GM19099 (cell line): Measurements from ENCODE around the gene KDM4C.

Experiments used
- POLR2A ChIP-seq: IDR thresholded peaks from 3 replicates; pipeline ENCODE4 v1.6.1; 2011; ENCODE audit warnings: low read depth; ENCODE audit not compliant: insufficient read length; ENCODE audit errors: extremely low read depth

The KDM4C gene

DNA sequence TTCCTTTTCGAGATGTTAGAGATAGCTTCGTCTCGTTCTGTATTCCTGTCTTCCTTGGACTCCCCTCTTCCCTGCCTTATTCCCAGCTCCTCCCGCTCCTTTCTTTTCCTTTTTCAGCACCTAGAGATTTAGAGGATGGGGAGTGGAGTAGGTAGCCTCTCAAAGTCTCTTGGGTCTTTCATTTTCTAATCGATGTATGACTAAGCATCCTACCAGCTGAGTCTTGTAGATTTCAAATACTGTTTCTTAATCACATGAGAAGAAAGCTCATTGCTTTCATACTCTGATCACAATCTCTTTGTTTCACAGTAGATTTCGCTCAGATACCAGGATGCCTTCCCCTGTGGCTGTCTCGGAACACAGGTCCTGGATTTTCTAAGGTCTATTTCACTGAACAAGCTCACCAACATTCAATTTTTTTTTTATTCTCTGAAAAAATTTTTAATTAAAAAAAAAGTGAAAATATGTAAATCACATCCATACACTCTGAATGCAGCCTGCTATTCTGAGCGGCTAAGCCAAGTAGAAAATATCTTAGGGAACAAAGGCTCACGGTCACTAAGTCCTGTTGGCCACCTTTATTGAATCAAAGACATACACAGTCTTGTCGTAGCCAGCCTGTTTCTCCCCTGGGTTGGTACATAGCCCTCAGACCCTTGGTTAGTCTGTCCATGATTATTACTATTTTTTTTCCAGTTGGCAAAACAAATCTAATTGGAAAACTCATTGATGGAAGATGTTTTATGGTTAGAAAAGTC lies 413.8 kb downstream of the KDM4C start:
- TF ChIP-seq POLR2A: no peak

DNA sequence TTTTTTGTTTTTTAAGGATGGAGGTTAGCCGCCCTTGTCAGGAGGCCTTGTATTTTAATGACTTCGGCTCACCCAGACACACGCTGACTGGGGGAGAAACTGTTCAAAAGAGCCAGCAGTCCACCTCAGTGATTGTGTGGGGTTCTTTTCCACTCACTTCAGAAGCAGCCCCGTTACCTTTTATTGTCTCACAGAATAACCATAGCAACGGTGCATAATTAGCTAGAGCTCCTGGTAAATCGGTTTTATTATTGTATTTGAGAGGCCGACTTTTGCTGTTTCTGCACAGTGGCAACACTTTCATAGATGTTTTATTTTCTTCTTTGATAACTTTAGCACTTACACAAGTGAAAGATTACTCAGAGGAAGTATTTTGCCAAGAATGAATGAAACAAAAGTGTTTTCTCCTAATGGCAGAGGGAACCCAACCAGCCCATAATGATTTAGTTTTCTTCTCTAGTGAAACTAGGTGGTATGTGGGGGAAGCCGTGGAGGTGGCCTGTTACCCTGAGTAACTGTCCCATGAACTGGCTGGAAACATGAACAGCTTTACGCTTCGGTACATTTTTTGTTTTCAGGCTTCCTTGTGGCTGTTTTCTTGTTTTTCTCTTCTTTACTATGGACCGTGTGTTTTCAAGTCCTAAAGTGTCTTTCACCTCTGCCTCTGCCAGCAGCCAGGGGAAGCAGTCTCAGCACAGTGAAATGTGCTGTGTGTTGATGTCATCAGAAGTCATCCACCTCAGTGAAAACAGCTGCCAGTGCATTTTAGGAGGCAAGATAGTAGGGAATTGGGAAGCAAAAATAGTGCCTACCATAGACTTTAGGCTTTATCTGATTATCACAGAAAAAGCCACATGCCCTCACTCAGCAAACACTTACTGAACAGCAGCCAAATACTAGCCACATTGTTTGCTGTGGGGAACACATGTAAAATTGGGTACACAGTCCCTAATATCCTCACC lies 414.7 kb downstream of the KDM4C start:
- no peak for TF ChIP-seq POLR2A

DNA sequence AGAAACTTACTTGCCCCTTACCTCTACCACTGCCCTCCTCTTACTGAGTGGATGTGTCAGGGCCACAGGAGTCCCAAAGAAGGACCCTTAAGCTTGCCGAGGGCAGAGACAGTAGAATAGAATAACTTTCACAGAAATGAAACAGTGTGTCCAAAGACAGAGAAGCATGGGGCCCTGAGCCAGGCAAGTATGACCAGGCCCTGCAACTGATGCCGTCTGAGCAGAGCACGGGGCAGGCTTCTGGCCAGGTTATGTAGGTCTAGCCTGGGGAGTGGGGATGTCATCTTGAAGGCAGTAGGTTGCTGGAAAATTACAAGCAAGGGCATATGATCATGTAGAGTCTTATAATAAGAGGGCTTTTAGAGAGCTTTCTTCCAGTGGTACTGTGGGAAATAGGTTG lies 415.4 kb downstream of the KDM4C start:
- TF ChIP-seq POLR2A: no peak

DNA sequence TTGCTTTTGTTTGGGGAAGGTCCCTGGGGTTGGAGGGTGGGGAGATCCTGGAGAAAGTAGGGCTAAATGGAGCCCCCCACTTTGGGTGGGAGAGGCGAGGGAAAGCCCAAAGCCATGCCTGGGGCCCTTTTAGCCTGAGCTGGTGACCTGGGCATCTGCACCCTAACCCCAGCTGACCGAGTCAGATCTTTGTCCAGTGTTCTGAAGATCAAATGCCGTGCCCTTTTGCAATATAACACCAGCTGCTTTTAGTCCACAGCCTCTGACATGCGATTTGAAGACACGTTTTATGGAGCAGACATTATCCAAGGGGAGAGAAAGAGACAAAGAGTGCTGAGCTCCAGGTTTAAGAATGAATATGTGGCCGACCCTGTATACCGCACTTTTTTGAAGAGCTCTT lies 416.5 kb downstream of the KDM4C start:
- TF ChIP-seq POLR2A: no peak

DNA sequence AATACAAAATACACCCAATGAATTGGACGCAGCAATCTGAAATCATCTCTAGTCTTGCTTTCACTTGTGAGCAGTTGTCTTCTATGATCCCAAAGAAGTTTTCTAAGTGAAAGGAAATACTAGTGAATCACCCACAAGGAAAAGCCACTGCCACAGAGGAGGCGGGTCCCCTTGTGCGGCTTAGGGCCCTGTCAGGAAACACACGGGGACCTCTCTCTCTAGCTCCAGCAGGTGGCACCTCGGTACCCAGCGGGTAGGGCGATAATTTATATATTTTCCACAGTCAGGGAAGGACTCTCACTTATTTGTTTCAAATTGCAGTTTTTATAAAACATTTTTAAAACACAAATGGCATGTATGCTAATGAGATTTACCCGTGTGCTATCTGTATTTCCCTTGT lies 417.1 kb downstream of the KDM4C start:
- no peak for TF ChIP-seq POLR2A

DNA sequence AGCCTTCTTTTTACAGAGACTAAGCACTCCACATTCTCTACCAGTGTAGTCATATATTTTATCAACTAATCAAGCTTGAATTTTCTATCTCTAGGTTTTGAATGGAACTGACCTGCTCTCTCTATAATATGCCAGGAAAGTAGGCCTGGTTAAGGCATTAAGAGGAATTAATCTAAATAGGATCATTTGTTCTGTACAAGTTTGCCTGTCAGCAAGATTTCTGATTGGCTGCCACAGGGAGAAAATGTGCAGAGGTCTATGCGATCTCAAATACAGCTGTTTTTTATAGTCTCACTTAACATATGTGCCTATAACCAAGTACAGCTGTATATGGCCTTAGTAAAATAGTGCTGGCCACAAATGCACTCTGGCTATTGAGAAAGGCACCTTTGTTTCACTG lies 418.8 kb downstream of the KDM4C start:
- no peak for TF ChIP-seq POLR2A

DNA sequence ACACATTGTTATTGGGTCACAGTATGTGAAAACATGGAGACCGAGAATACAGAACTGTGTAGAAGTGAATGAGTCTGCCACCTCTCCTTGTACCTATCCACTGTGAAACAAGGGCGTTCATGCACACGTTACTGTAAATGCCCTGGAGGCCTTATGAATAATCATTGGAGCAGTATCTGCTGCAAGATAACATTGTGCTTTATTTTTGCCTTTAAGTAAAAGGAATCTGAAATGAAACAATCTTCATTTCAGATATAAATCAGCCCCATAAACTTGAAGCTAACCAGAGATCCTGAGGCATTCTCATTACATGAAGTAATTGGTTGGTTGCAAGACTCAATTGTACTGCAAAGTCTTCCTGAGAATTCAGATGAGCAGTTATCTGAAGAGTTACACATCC lies 419.6 kb downstream of the KDM4C start:
- no peak for TF ChIP-seq POLR2A

DNA sequence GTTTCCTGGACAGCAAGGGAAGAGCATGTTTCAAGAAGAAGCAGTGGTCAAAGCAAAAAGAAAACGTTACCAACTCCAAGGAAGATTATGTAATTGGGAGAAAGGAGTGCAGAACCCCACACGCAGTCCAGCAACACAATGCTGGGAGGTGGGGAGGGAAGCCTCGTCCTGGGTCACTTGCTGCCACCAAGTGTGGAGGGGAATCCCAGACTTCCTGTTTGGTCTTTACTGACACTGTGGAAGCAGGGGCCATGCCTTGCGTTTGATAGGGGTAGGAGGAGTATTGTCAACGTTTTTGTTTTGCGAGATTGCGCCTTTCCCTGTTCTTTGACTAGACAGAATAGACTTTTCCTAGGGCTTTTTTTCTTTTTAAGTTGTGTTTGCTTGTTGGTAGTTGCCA lies 421.0 kb downstream of the KDM4C start:
- TF ChIP-seq POLR2A: no peak

DNA sequence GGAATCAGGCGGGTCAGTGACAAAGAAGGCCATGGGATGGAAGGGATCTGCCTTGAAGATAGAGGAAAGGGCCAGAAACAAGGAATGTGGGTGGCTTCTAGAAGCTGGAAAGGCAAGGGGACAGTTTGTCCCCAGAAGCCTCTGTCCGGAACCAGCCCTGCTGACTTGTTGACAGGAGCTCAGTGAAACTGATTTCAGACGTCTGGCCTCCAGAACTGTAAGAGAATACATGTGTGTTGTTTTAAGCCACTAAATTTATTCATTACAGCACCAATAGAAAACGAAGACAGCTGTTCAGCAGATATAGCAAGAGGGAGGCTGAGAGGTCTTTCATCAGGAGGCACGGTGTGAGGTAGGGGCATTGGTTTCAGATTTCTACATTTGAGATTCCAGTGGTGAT lies 422.5 kb downstream of the KDM4C start:
- no peak for TF ChIP-seq POLR2A

DNA sequence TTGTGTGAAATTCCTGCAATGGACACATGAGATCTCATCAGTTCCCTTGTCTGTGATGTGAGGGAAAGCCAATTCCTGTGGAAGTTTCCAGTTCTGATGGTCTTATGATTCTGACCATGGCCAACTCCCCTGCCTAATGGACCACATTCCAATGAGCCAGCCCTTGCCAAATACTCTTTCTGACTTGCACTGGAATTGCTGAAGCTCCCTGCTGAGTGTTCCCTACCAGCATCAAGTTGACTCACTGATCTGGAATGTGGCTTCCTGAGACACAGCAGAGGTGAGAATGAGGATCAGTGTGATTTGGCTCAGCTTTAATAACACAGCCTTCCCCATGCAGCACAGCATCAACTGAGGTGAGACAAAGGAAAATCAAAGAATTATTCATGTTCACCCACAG lies 427.8 kb downstream of the KDM4C start:
- no peak for TF ChIP-seq POLR2A

DNA sequence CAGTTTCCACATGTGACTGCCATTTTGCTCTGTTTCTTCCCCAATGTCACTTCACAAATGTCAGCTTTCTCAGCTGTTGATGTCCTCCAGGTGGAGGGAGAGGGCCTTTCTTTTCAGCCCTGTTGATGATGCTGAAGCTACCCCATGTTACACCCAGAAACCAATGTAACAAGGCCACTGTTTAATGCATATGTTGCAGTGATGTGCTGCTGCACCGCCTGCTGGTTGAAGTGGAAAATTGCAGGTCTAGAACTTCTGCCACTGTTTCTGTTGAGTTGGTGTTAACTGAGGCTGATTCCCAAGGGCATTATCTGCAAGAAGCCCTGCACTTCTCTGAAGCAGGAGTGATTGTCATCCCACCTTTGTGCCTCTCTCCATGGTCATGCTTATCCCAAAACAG lies 428.4 kb downstream of the KDM4C start:
- no peak for TF ChIP-seq POLR2A

DNA sequence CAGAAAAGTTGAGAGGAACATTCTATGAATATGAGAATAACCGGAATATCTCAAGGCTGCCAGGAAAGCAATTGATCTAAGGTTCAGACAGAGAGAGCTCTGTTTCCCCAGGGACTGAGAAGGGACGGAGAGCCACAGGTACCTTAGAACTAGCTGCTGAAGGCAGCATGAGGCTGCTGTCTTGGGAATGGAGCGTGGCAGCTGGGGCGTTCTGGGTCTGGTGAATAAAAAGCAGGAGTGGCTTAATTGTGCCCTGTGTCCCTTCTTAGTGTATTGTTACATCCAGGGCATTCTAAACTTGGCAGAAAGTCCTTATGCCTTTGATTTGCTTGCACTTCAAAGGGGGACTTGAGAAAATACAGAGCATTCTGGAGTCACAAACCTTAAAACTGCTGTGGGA lies 434.5 kb downstream of the KDM4C start:
- no peak for TF ChIP-seq POLR2A

DNA sequence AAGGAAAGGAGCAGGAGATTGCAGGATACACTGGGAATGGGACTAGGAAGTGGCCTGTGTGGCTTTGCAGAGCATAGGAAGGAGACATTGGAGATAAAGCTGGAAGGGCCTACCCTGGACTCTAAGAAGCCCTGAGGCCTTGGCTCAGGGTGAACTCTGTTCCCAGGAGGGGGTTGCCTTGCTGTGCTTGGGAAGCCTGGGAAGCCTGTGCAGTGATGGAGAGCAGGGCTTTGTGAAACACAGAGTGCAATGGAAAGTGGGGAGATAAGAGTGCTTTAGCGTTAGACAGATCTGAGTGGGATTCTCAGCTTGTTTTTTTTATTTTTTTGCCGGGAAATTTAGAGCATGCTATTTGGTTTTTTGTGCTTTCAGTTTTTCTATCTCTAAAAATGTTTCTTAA lies 437.8 kb downstream of the KDM4C start:
- TF ChIP-seq POLR2A: no peak

DNA sequence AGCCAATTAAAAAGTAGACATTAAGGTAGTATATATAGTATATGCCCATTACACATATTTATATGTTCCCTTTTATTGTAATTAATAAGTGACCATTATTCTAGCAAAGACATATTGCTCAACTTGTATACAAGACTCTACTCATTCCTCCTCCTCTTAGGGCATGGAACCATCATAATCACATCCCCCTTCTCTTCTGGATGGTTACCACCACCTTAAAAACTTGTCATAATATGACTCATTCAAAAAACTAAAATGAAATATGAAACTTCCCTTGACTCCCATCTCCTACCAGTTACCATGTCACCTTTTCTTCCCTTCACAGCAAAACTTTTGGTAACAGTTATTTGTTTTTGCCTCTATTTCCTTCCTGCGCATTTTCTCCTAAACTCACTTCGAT lies 438.7 kb downstream of the KDM4C start:
- no peak for TF ChIP-seq POLR2A

DNA sequence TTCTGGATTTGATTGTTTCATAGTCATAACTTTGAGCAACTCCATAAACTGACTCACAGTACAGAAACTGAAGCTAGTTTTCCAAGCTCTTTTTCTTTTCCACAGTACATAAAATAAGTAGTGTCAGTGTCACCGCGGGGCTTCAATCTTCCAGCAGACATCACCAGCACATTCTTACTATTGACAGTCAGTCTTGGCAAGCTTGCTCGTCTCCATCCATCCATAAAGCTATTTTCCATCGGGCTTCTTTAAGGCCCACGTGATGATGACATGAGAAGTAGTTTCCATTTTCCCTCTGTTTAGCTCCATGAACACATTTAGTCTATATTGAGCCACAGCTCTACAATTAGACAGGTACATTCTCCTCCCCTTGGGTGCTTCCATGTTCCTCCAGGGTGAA lies 443.4 kb downstream of the KDM4C start:
- TF ChIP-seq POLR2A: no peak

DNA sequence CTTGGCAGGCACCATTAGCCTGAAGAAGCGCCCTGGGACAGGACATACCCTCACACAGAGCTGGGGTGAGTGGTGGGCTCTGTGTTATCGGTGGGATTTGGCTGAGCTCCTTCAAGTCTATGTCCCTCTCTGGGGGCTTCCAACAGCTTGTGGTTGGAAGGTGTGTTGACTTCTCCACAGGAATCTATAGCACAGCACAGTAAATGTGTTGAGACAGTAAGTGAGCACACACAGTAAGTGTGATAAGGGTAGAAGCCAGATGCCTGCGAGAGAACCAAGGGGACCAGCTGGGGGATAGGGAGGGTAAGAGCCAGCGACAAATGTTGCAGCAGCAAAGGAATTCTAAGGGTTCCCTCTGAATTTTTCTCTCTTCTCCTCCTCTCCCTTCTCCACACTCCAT lies 448.0 kb downstream of the KDM4C start:
- no peak for TF ChIP-seq POLR2A
